NT2/D1 (cell line): ENCODE results near the gene GLTPD2.

Source experiments
- SUZ12 ChIP-seq: IDR thresholded peaks from 2 replicates; pipeline ENCODE4 v1.6.1; 2011; ENCODE audit not compliant: insufficient read length, insufficient read depth; ENCODE audit errors: extremely low read depth
- YY1 ChIP-seq: IDR thresholded peaks from 2 replicates; pipeline ENCODE4 v1.6.1; 2011; ENCODE audit not compliant: insufficient read length, insufficient read depth
- ZNF274 ChIP-seq: IDR thresholded peaks from 2 replicates; pipeline ENCODE4 v1.6.1; 2011; ENCODE audit warnings: mild to moderate bottlenecking, low read depth, low read length

DNA sequence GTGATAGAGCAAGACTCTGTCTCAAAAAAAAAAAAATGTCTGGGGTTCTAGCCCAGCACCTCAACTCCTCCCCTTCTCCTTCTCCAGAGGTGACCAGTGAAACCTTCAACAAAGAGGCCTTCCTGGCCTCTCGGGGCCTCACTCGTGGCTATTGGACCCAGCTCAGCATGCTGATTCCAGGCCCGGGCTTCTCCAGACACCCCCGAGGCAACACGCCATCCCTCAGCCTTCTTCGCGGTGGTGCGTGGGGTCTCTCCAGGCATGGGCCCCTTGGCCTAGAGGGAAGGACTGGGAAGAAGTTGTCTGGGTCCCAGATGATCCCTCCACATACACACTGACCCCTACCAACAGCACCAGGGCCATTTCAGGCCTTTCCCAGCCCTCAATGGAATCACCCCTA, 45.5 kb upstream of the GLTPD2 start:
- TF ChIP-seq YY1 = no peak
- no peak for TF ChIP-seq ZNF274
- no peak for TF ChIP-seq SUZ12
